Liver (tissue), 3 donors: Measurements from ENCODE around the gene CCDC40.

Experiments
- CTCF ChIP-seq: fragments of 150-350 bp; IDR thresholded peaks from 2 replicates; pipeline ENCODE4 v1.5.1; 2017; ENCODE audit warnings: improper control_type of control experiment, low read depth, low read length; ENCODE audit not compliant: missing input control
- RAD21 ChIP-seq, 2 donors: IDR thresholded peaks; 2 replicates each; pipeline ENCODE4 v1.6.1; 2016; ENCODE audit warnings: antibody characterized with exemption in 2 of 2, mild to moderate bottlenecking in 2 of 2
- donor health status: healthy.
- donor health status: healthy.

- TF ChIP-seq CTCF = no peak
- TF ChIP-seq RAD21 (IDR thresholded peaks at IDR 0.05) = no peak
Observed at GRCh38 chr17:80083136-80083661, 46.8 kb downstream of the CCDC40 start.
